Erythroblast (primary cell): Measurements from ENCODE around the gene CCNB1.

Experiments used
- DNase-seq, 2 experiments: peaks; one replicate each; lab custom pipeline; 2025; lab: John Stamatoyannopoulos, UW
- GATA1 ChIP-seq: IDR thresholded peaks from 2 replicates; pipeline ENCODE4 v1.6.1; 2011; ENCODE audit warnings: low read depth, mild to moderate bottlenecking, control low read depth, low read length, moderate library complexity
- POLR2A ChIP-seq: IDR thresholded peaks from 2 replicates; pipeline ENCODE4 v1.6.1; 2011; ENCODE audit warnings: mild to moderate bottlenecking, low read length

CCNB1 gene

DNA sequence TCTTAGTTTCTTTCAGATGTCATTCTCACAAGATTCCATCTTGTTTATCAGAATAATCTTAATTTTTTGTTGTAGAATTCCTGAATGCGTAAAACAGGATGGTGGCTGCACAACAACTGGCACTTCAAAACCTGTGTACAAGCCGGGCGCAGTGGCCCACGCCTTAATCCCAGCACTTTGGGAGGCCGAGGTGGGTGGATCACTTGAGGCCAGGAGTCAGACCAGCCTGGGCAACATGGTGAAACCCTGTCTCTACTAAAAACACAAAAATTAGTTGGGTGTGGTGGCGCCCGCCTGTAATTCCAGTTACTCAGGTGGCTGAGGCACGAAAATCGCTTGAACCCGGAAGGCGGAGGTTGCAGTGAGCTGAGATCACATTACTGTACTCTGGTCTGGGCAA lies 10.5 kb upstream of the CCNB1 start:
- TF ChIP-seq GATA1 (no peak), POLR2A (no peak)

DNA sequence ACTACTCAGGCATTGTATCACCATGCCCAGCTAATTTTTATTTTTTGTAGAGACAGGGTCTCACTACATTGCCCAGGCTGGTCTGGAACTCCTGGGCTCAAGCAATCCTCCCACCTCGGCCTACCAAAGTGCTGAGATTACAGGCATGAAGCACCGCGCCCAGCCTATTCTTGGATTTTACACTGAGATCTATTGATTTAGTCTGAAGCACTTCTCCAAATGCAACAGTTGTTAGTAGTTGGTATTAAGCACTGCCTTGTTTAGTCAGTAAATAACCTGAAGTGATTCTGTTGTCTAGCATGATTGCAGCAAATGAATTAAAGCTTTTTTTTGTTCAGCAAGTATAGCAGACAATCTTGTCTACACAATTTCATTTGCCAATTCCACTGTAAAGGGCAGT lies 8.9 kb upstream of the CCNB1 start:
- TF ChIP-seq GATA1 (no peak), POLR2A (no peak)

More for the DNA sequence above, 10.5 kb upstream of the CCNB1 start:
- no peak for DNase-seq

GRCh38 chr5:69160651-69161050 lies 6.3 kb upstream of the CCNB1 start:
- no peak for DNase-seq
- TF ChIP-seq GATA1 = no peak

More for the DNA sequence above, 8.9 kb upstream of the CCNB1 start:
- no peak for DNase-seq

DNA sequence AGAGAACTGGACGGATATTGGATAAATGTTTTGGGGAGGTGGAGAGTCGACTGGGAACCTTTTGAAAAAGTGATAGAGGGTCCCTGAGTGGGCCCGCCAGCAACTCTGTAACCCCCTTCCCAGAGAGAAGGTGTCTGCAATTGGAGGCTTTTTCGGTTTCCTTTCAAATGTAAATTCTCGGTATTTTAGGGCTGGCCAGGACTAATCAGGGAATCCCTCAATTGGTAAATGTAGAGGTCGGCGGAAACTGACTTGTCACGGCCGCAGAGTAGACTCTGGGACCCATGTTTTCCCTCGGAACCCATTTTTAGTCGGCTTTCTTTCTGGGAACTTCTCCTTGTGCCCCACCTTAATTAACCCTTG lies 524 bp downstream of the CCNB1 start:
- DNase-seq = peak; percentile 54 to 65
- TF ChIP-seq GATA1 = no peak
- TF ChIP-seq POLR2A = no peak

GRCh38 chr5:69167929-69168328 lies 979 bp downstream of the CCNB1 start:
- DNase-seq = no peak
- TF ChIP-seq GATA1 (no peak), POLR2A (no peak)

DNA sequence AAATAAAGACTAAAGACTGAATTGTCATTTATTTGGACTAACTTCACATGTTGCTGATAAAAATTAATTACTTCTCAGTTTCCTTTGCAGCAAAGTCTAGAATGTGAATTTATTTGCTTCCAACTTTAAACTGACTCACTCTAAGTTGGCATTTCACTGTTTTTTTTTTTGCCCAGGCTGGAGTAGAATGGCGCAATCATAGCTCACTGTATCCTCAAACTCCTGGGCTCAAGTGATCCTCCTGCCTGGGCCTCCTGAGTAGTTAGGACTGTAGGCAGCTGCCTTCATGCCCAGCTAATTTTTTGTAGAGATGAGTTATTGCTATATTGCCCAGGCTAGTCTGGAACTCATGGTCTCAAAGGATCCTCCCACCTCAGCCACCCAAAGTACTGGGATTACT lies 3.5 kb downstream of the CCNB1 start:
- no peak for DNase-seq
- TF ChIP-seq POLR2A = no peak
- TF ChIP-seq GATA1 = no peak

DNA sequence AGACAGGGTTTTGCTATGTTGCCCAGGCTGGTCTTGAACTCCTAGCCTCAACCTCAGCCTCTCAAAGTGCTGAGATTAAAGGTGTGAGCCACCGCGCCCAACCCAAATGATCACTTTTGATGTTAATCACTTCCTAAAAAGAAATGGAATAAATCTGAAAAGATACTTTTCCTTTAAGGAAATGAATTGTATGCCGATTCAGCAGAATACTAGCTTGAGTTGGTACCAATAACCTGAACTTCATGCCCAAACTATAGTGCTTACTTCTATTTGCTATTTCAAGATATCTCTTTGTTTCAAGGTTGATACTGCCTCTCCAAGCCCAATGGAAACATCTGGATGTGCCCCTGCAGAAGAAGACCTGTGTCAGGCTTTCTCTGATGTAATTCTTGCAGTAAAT lies 4.0 kb downstream of the CCNB1 start:
- DNase-seq = no peak
- no peak for TF ChIP-seq GATA1

GRCh38 chr5:69181659-69182293 lies 14.8 kb downstream of the CCNB1 start:
- peak in 1 of 2 experiments; percentile 9 for DNase-seq

DNA sequence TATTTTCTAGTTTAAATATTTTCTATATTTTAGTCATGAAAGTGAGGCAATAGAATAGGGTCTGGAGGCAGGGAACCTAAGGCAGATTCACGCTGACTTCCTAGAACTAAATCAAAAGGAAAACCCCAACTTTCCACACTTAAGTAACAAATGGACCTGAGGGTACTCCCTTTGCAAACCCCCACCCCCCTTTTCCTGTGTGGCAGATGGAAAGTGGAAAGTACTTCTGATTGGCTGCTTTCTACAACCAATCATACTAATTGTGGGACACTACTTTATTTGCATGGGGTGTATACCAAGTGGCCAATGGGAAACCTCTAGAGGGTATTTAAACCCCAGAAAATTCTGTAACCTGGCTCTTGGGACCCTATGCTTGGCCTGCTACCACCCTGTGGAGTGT lies 17.7 kb downstream of the CCNB1 start:
- TF ChIP-seq GATA1 = no peak
- TF ChIP-seq POLR2A = no peak

DNA sequence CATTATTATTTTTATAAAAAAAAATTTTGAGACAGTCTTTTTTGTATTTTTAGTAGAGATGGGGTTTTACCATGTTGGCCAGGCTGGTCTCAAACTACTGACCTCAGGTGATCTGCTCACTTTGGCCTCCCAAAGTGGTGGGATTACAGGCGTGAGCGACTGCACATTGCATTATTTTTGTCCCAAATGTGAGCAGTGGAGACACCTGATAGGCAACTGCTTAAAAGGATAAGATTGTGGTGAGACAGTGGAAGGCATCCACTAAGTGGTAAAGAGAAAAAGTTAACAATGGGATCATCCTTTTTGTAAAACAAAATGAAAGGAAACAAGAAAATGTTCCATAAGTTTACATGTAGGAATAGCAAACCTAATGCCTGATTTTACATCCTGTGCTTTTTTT lies 20.4 kb downstream of the CCNB1 start:
- TF ChIP-seq GATA1 = no peak
- TF ChIP-seq POLR2A = no peak
- DNase-seq = peak in 1 of 2 experiments; percentile 59

More for the DNA sequence above, 17.7 kb downstream of the CCNB1 start:
- DNase-seq = no peak

DNA sequence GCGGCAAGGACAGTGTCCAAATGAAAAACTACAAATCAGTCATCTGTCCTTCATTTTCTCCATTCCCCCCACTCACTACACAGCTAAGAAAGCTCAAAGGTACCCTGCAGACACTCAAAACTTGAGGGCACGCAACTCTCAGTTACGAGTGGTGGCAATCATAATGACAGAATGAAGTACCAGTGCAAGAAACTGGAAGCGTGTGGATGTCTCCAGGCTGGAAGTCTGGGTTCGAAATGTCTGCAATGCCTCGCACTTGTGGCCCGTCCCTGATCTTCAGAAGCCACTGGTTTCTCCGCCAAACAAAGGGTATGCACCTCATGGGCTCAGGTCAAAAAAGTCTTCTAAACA lies 21.8 kb downstream of the CCNB1 start:
- DNase-seq = no peak
- TF ChIP-seq GATA1 (no peak), POLR2A (no peak)

- TF ChIP-seq GATA1 (no peak), POLR2A (peak; percentile 83)
- DNase-seq = peak; percentile 93 to 94
Observed at GRCh38 chr5:69189162-69190086, 22.5 kb downstream of the CCNB1 start, which contains the start of gene CENPH. TSS of gene CENPH (plus strand) at chr5:69189583. CDS start at chr5:69189635, 52 bp downstream.

- DNase-seq = no peak
- no peak for TF ChIP-seq POLR2A
- TF ChIP-seq GATA1 = no peak
Observed at GRCh38 chr5:69202497-69202896, 35.5 kb downstream of the CCNB1 start.

DNA sequence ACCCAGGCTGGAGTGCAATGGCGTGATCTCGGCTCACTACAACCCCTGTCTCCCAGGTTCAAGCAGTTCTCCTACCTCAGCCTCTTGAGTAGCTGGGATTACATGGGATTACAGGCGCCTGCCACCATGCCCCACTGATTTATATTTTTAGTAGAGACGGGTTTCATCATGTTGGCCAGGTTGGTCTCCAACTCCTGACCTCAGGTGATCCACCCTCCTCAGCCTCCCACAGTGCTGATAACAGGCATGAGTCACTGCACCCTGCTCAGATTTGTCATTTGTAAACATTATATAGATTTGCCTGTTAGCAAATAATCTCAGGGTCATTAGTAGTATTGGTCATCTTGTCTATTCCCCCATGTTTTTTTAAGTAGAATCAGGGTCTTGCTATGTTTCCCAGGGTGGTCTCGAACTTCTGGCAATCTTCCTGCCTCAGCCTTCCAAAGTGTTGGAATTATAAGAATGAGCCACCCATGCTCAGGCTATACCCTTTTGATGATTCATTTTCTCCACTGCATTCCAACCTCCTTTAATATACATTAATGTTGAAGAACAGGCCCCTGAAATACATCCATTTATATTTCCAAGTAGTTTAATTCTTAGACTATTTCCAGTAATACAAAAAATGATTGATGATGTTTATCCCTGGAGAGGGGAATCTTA lies 39.7 kb downstream of the CCNB1 start:
- TF ChIP-seq GATA1 (no peak), POLR2A (no peak)
- peak; percentile 6 to 36 for DNase-seq

DNA sequence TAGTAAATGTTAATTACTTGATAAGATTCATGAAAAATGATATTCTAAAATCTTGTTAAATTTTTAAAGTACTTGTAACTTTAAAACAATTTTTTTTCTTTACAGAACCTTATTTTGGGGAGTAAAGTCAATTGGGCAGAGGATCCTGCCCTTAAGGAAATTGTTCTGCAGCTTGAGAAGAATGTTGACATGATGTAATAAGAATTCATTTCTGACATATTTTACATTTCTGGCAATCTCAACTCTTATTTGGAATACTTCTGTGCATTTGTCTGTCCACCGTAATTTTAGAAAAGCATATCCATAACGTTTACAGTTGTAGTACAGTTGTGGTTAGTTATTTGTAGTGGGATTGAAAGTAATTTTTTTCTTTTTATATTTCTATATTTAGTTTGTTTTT lies 42.7 kb downstream of the CCNB1 start:
- no peak for DNase-seq
- TF ChIP-seq POLR2A = no peak
- no peak for TF ChIP-seq GATA1
